Measurements from ENCODE around the gene RPS15.
A peak's percentile ranks its signal among the peaks of the same experiment; 100 is the strongest.

The RPS15 gene

DNA sequence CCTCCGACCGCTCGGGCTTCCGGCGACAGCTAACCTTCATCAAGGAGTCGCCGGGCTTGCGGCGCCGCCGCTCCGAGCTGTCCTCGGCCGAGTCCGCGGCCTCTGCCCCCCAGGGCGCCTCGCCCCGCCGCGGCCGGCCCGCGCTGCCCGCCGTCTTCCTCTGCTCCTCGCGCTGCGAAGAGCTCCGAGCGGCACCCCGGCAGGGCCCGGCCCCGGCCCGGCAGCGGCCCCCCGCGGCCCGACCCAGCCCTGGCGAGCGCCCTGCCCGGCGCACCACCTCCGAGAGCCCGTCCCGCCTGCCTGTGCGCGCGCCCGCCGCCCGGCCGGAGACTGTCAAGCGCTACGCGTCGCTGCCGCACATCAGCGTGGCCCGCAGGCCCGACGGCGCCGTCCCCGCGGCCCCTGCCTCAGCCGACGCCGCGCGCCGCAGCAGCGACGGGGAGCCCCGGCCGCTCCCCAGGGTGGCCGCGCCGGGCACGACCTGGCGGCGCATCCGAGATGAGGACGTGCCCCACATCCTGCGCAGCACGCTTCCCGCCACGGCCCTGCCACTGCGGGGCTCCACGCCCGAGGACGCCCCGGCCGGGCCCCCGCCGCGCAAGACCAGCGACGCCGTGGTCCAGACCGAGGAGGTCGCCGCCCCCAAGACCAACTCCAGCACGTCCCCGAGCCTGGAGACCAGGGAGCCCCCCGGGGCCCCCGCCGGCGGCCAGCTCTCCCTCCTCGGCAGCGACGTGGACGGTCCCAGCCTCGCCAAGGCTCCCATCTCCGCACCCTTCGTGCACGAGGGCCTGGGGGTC lies 31.3 kb downstream of the RPS15 start:
- DNase-seq = no peak
- H3K27me3 ChIP-seq (replicated peaks; ENCODE audit: control insufficient read depth, insufficient read depth, low read length, poor library complexity, severe bottlenecking) = peaks cover 35% of the 10 kb centered on the region
- H3K27ac ChIP-seq (ENCODE audit: insufficient read depth, low read length, poor library complexity, severe bottlenecking) = no peak overlapping the region
- H3K36me3 ChIP-seq (ENCODE audit: control insufficient read depth, insufficient read depth, low read length) = no peaks in the 10 kb centered on the region
- peak overlapping the region; percentile 64 for H3K4me3 ChIP-seq (ENCODE audit: insufficient read depth, low read depth, low read length, poor library complexity, severe bottlenecking)
- peaks cover 59% of the 10 kb centered on the region for H3K4me1 ChIP-seq (ENCODE audit: control insufficient read depth, insufficient read depth, low read length, poor library complexity, severe bottlenecking)
- no peaks in the 10 kb centered on the region for H3K9me3 ChIP-seq (ENCODE audit: control insufficient read depth, low read length)

DNA sequence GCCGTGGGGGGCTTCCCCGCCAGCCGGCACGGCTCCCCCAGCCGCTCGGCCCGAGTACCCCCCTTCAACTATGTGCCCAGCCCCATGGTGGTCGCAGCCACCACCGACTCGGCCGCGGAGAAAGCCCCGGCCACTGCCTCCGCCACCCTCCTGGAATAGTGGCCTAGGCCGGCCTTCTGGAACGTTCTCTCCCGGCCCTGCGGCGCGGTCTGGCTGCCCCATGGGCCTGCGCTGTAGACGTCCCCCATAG lies 31.8 kb downstream of the RPS15 start:
- Histone ChIP-seq H3K4me1 (ENCODE audit: control insufficient read depth, insufficient read depth, low read length, poor library complexity, severe bottlenecking) (peaks cover 59% of the 10 kb centered on the region), H3K27me3 (replicated peaks; ENCODE audit: control insufficient read depth, insufficient read depth, low read length, poor library complexity, severe bottlenecking) (peaks cover 35% of the 10 kb centered on the region)
- no peak for DNase-seq

DNA sequence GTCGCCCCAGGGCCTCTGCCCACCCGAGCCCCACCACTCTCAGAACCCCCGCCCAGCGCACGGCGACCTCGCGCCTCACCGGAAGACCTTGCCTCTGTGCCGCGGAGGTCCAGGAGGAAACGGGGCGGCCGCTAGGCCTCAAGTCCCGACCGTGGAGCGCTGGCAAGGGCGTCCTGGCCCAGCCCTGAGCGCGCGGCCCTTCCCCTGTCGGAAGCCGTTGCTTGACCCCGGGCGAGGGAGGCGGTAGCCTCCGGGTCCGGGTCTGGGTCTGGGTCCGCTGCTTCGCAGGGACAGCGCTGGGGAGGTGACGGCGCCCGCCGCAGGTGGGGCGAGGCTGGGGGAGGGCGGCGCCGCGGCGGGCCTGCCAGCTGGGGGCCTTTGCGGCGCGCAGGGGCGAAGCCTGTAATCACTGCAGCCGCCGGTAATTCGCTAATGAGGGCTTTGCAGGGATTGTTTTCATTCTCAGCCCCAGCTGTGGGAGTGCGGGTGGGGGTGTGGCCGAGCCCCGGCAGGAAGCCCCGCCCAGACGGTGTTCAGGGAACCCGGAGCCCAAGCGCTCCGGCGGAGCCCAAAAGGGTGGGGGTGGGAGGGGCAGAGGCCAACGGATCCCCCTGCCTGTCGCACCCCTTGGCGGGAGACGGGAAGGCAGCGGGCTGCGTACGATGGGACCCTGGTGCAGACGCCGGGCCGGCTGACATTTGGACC lies 32.3 kb downstream of the RPS15 start:
- Histone ChIP-seq H3K4me1 (ENCODE audit: control insufficient read depth, insufficient read depth, low read length, poor library complexity, severe bottlenecking) (peaks cover 57% of the 10 kb centered on the region), H3K36me3 (ENCODE audit: control insufficient read depth, insufficient read depth, low read length) (peaks cover 5% of the 10 kb centered on the region), H3K27me3 (replicated peaks; ENCODE audit: control insufficient read depth, insufficient read depth, low read length, poor library complexity, severe bottlenecking) (peaks cover 31% of the 10 kb centered on the region), H3K27ac (ENCODE audit: insufficient read depth, low read length, poor library complexity, severe bottlenecking) (no peak overlapping the region), H3K4me3 (ENCODE audit: insufficient read depth, low read depth, low read length, poor library complexity, severe bottlenecking) (peak overlapping the region; percentile 64), H3K9me3 (ENCODE audit: control insufficient read depth, low read length) (no peaks in the 10 kb centered on the region)
- DNase-seq = peak; percentile 42 to 55 (median 45)

More for the DNA sequence above, 31.8 kb downstream of the RPS15 start:
- Histone ChIP-seq H3K27ac (ENCODE audit: insufficient read depth, low read length, poor library complexity, severe bottlenecking) (no peak overlapping the region), H3K9me3 (ENCODE audit: control insufficient read depth, low read length) (no peaks in the 10 kb centered on the region), H3K4me3 (ENCODE audit: insufficient read depth, low read depth, low read length, poor library complexity, severe bottlenecking) (peak overlapping the region; percentile 64), H3K36me3 (ENCODE audit: control insufficient read depth, insufficient read depth, low read length) (peaks cover 3% of the 10 kb centered on the region)

DNA sequence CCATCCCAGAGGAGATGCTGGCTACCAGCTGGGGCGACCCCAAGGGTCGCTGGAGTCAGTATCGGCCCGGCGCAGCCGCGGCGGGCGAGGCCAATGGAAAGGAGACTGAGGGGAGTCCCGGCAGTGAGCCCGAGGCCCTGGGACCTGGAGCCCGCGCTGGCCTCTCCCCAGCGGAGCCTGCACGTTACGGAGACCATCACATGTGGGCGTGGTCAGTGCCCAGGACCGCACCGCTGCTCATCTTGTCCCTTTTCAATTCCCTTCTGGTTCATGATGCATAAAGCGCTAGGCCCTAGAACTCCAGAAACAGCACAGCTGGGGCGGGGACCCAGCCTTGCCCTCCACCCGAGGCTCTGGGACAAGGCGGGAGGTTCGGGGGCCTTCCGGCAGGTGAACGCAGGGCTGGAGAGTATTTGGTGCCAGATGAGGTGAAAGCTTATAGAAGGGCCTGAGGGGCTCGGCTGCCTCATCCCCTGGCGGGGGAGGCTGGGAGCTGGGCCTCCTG lies 32.9 kb downstream of the RPS15 start:
- Histone ChIP-seq H3K27me3 (replicated peaks; ENCODE audit: control insufficient read depth, insufficient read depth, low read length, poor library complexity, severe bottlenecking) (peaks cover 25% of the 10 kb centered on the region), H3K27ac (ENCODE audit: insufficient read depth, low read length, poor library complexity, severe bottlenecking) (no peak overlapping the region), H3K36me3 (ENCODE audit: control insufficient read depth, insufficient read depth, low read length) (peaks cover 5% of the 10 kb centered on the region), H3K9me3 (ENCODE audit: control insufficient read depth, low read length) (no peaks in the 10 kb centered on the region), H3K4me3 (ENCODE audit: insufficient read depth, low read depth, low read length, poor library complexity, severe bottlenecking) (peak overlapping the region; percentile 64), H3K4me1 (ENCODE audit: control insufficient read depth, insufficient read depth, low read length, poor library complexity, severe bottlenecking) (peaks cover 51% of the 10 kb centered on the region)
- no peak for DNase-seq

DNA sequence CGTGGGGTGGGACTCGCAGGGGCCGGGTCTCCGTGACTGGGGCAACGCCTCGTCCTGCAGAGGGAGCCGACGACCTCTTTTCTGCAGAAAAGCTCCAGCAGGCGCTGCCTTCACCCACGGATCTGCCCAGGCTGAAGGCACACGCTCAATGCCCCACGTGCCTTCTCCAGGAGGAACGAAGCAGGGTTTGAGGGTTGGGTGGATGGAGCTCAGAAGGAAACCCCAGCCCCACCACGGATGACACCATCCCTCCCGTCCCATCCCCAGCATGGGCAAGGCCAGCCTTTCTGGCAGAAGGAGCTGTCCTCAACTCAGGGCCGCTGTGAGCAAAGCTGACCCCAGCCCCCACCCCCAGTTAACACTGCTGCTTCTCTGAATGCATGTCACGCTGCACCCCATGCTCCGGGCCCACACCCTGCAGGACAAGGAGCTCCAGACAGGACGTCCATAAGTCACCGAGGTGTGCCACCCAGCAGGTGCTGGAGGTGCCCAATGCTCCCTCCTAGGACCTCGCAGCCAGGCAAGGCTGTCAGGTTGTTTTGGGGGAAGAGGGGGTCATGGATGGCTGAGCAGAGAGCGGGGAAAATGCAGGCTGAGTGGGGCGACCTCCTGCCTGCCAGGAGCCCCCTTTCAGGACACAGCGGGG lies 33.4 kb downstream of the RPS15 start:
- Histone ChIP-seq H3K36me3 (ENCODE audit: control insufficient read depth, insufficient read depth, low read length) (peaks cover 5% of the 10 kb centered on the region), H3K27me3 (replicated peaks; ENCODE audit: control insufficient read depth, insufficient read depth, low read length, poor library complexity, severe bottlenecking) (peaks cover 19% of the 10 kb centered on the region), H3K4me1 (ENCODE audit: control insufficient read depth, insufficient read depth, low read length, poor library complexity, severe bottlenecking) (peaks cover 46% of the 10 kb centered on the region), H3K9me3 (ENCODE audit: control insufficient read depth, low read length) (no peaks in the 10 kb centered on the region), H3K4me3 (ENCODE audit: insufficient read depth, low read depth, low read length, poor library complexity, severe bottlenecking) (peak overlapping the region; percentile 64), H3K27ac (ENCODE audit: insufficient read depth, low read length, poor library complexity, severe bottlenecking) (no peak overlapping the region)
- no peak for DNase-seq

DNA sequence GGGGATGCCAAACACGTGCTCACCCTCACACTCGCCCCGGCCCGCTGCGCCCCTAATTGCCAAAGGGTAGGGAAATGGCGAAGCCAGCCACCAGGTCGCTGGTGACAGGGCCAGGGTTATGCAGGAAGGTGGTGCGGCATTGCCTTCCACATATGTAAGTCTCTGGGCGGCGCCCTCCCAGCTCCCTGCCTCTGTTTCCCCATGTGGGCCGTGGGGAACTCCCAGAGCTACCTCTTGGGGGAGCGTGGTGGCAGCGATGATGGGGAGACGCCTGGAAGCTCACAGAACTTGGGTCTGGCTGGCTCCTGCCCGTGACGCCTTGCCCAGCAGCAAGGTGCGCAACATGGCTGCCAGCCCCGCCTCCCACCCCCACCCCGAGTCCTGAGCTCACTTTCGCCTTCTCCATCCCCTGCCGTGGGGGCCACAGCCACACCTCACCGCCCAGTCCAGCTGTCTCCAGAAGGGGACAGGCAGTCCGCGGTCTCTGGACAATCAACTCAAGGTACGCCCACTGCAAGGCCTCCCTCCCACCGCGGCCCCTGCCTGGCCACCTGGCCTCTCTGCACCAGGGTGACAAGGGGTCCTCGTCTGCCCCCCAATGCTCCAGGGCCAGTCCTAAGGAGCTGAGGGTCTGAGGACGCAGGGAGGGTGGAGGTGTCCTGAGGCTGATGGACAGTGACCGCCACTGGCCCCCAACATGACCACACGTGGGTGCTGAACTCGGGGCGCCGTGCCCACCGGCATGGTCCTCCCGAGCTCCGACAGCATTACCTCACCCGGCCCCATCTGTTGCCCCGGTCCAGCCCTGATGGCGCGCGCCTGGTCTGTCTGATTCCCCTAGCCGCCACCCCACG lies 34.3 kb downstream of the RPS15 start:
- no peak overlapping the region for H3K27ac ChIP-seq (ENCODE audit: insufficient read depth, low read length, poor library complexity, severe bottlenecking)
- peaks cover 41% of the 10 kb centered on the region for H3K4me1 ChIP-seq (ENCODE audit: control insufficient read depth, insufficient read depth, low read length, poor library complexity, severe bottlenecking)
- H3K9me3 ChIP-seq (ENCODE audit: control insufficient read depth, low read length) = no peaks in the 10 kb centered on the region
- peaks cover 12% of the 10 kb centered on the region for H3K27me3 ChIP-seq (replicated peaks; ENCODE audit: control insufficient read depth, insufficient read depth, low read length, poor library complexity, severe bottlenecking)
- H3K4me3 ChIP-seq (ENCODE audit: insufficient read depth, low read depth, low read length, poor library complexity, severe bottlenecking) = no peak overlapping the region
- no peak for DNase-seq
- peaks cover 5% of the 10 kb centered on the region for H3K36me3 ChIP-seq (ENCODE audit: control insufficient read depth, insufficient read depth, low read length)

DNA sequence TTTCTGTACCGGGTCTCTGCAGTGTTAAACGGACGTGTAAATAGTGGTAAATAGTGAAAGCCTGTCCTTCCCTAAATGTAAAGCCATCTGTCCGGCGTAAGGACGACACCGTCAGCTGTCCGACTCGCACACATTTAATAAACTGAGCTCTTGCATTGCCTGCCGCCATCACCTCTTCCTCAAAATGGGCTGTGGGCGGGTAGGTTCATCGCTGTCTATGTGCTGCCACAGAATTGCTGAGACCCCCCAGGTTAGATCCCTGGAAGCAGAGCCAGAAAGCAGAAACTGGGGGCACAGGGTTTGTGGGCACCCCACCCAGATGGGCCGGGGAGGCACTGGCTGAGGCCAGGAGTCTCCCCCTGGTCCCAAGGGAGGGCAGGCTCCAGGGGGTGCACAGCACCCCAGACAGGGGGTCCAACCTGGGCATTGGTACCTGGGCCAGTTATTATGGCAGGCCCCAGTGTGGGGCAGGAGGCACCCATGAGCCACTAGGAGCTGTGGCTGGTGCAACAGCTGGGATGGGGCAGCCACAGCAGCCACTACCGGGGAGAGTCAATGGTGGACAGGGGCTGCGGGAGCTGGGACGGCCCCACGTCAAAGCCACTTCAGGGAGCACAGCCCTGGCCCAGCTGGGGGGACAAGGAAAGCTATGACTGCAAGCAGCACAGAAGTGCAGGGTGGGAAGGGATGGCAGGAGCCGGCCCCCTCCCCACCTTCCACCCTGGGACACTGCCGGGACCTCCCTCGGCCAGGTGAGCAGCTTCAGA lies 35.1 kb downstream of the RPS15 start:
- peaks cover 3% of the 10 kb centered on the region for H3K27me3 ChIP-seq (replicated peaks; ENCODE audit: control insufficient read depth, insufficient read depth, low read length, poor library complexity, severe bottlenecking)
- no peak overlapping the region for H3K27ac ChIP-seq (ENCODE audit: insufficient read depth, low read length, poor library complexity, severe bottlenecking)
- H3K36me3 ChIP-seq (ENCODE audit: control insufficient read depth, insufficient read depth, low read length) = peaks cover 5% of the 10 kb centered on the region
- peaks cover 34% of the 10 kb centered on the region for H3K4me1 ChIP-seq (ENCODE audit: control insufficient read depth, insufficient read depth, low read length, poor library complexity, severe bottlenecking)
- no peak overlapping the region for H3K4me3 ChIP-seq (ENCODE audit: insufficient read depth, low read depth, low read length, poor library complexity, severe bottlenecking)
- DNase-seq = no peak
- H3K9me3 ChIP-seq (ENCODE audit: control insufficient read depth, low read length) = no peaks in the 10 kb centered on the region

DNA sequence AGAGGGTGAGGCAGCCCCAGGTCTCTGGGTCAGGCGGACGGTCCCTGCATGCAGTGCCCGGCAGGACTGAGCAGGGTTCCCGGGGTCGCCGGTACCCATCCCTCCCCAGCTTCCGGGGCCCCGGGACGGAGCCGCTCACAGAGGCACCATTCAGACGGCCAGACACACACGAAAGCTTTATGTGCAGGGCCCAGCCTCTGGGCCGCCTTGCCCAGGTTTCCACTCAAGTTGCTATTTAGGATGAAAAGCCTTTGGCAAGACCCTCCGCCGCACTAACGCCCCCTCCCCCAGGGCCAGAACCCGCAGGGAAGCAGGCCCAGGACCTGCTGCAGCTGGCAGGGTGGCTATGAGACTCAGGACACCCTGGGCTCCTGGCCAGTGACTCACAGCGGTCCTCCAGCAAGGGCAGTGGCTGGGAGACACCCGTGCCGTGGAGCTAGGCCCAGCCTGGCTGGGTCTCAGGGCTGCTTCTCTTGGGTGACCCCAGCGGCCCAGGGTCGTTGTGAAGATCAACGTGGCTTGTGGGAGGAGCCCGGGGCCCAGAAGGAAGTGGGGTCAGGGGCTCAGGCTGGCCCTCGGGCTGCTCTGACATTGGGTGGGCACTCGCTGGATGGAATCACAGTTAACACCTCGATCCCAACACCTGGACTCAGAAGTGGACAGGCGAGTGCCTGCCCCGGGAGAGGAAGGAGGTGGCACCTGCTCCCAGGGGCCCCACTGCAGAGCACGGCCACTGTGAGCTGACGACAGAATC lies 36.0 kb downstream of the RPS15 start:
- peaks cover 32% of the 10 kb centered on the region for H3K4me1 ChIP-seq (ENCODE audit: control insufficient read depth, insufficient read depth, low read length, poor library complexity, severe bottlenecking)
- H3K27me3 ChIP-seq (replicated peaks; ENCODE audit: control insufficient read depth, insufficient read depth, low read length, poor library complexity, severe bottlenecking) = no peaks in the 10 kb centered on the region
- H3K36me3 ChIP-seq (ENCODE audit: control insufficient read depth, insufficient read depth, low read length) = peaks cover 5% of the 10 kb centered on the region
- H3K27ac ChIP-seq (ENCODE audit: insufficient read depth, low read length, poor library complexity, severe bottlenecking) = no peak overlapping the region
- H3K9me3 ChIP-seq (ENCODE audit: control insufficient read depth, low read length) = no peaks in the 10 kb centered on the region
- DNase-seq = no peak
- no peak overlapping the region for H3K4me3 ChIP-seq (ENCODE audit: insufficient read depth, low read depth, low read length, poor library complexity, severe bottlenecking)
